CD4-positive, alpha-beta T cell treated with Interferon gamma for 1 hour (primary cell): ENCODE measurements around the gene TCAF2.
"Not testable (repeated sequence)": the region's sequence is repeated elsewhere in the genome, so short reads cannot be mapped to it uniquely, and the experiment has no call there.

Experiments used
- DNase-seq: peaks from one replicate; pipeline ENCODE4 v3.0.0-alpha.2; 2020

The TCAF2 gene

GRCh38 chr7:143620646-143621045, at the start of gene TCAF2:
Gene TCAF2 (plus strand): TSS chr7:143620974.
- DNase-seq, result not testable (repeated sequence)

- DNase-seq, result not testable (repeated sequence)
Measured at GRCh38 chr7:143571501-143571900, 49.3 kb upstream of the TCAF2 start, which contains the start of gene CTAGE15. Gene CTAGE15 (plus strand): TSS chr7:143571801. CDS start chr7:143571818, 17 bp downstream.

- not testable (repeated sequence) for DNase-seq
Measured at GRCh38 chr7:143588183-143588582, 32.6 kb upstream of the TCAF2 start.

- not testable (repeated sequence) for DNase-seq
Measured at GRCh38 chr7:143589897-143590296, 30.9 kb upstream of the TCAF2 start.

GRCh38 chr7:143598086-143598485, 22.7 kb upstream of the TCAF2 start:
- DNase-seq, result not testable (repeated sequence)

GRCh38 chr7:143603549-143603948, 17.2 kb upstream of the TCAF2 start:
- not testable (repeated sequence) for DNase-seq

GRCh38 chr7:143606088-143606487, 14.7 kb upstream of the TCAF2 start:
- DNase-seq, result not testable (repeated sequence)

- DNase-seq, result not testable (repeated sequence)
Measured at GRCh38 chr7:143615545-143615944, 5.2 kb upstream of the TCAF2 start.

- not testable (repeated sequence) for DNase-seq
Measured at GRCh38 chr7:143617204-143617603, 3.6 kb upstream of the TCAF2 start.

- DNase-seq, result not testable (repeated sequence)
Measured at GRCh38 chr7:143620058-143620457, 716 bp upstream of the TCAF2 start.

- DNase-seq, result not testable (repeated sequence)
Measured at GRCh38 chr7:143621175-143621574, 401 bp downstream of the TCAF2 start.

- not testable (repeated sequence) for DNase-seq
Measured at GRCh38 chr7:143622130-143622529, 1.4 kb downstream of the TCAF2 start.

- not testable (repeated sequence) for DNase-seq
Measured at GRCh38 chr7:143630653-143631052, 9.9 kb downstream of the TCAF2 start.

- not testable (repeated sequence) for DNase-seq
Measured at GRCh38 chr7:143632506-143632905, 11.7 kb downstream of the TCAF2 start.

GRCh38 chr7:143633013-143633618, 12.3 kb downstream of the TCAF2 start:
- not testable (repeated sequence) for DNase-seq

- not testable (repeated sequence) for DNase-seq
Measured at GRCh38 chr7:143635364-143636240, 14.8 kb downstream of the TCAF2 start.

- not testable (repeated sequence) for DNase-seq
Measured at GRCh38 chr7:143639372-143639771, 18.6 kb downstream of the TCAF2 start.

GRCh38 chr7:143640528-143641189, 19.9 kb downstream of the TCAF2 start:
- not testable (repeated sequence) for DNase-seq

GRCh38 chr7:143646598-143646997, 25.8 kb downstream of the TCAF2 start:
- not testable (repeated sequence) for DNase-seq

- DNase-seq, result not testable (repeated sequence)
Measured at GRCh38 chr7:143649902-143650301, 29.1 kb downstream of the TCAF2 start.

GRCh38 chr7:143650447-143650846, 29.7 kb downstream of the TCAF2 start:
- DNase-seq, result not testable (repeated sequence)
